Transverse colon (tissue), 4 donors: ENCODE results near the gene F2RL1.

Source experiments
- EP300 ChIP-seq: sonication (generic); formaldehyde crosslinking; IDR thresholded peaks from one replicate; pipeline ENCODE4 v1.6.1; 2017; ENCODE audit warnings: antibody characterized with exemption, low read depth
- POLR2AphosphoS5 ChIP-seq, 3 donors: sonication (generic); formaldehyde crosslinking; IDR thresholded peaks; one replicate each; pipeline ENCODE4 v1.6.1; 2016; ENCODE audit warnings: antibody characterized with exemption in 3 of 3
- TF ChIP-seq, protein P1 (sequence below), 5 experiments: fragments of 200-600 bp in 3 of 5; fragments of 450-650 bp in 2 of 5; sonication (generic) in 3 of 5; IDR thresholded peaks; 1 replicate in 2 of 5; 2 replicates in 3 of 5; pipeline ENCODE4 v1.5.1; 2016 to 2017; ENCODE audit warnings: antibody characterized with exemption in 5 of 5, inconsistent platforms in 3 of 5, mild to moderate bottlenecking in 2 of 5, moderate library complexity in 1 of 5

DNA sequence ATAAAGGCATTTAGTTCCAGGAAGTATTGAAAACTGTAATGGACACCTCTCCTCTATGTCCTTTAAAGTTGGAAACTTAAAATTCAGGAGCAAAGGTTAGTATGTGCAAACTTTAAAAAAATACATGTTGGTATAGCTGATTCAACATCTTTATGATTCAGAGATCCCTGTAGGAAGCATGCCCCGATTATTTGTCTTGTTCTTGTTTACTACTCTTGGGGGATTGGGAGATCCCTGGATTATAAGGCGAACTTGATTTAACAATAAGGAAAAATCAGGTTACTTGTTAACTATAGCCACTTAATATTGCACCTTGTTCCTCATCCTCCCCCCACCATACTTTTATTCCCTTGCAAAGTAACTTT is 1.7 kb downstream of the F2RL1 start:
- peak in 1 of 3 donors; percentile 9 for TF ChIP-seq POLR2AphosphoS5 (IDR thresholded peaks at IDR 0.05)
- TF ChIP-seq, protein P1, sequence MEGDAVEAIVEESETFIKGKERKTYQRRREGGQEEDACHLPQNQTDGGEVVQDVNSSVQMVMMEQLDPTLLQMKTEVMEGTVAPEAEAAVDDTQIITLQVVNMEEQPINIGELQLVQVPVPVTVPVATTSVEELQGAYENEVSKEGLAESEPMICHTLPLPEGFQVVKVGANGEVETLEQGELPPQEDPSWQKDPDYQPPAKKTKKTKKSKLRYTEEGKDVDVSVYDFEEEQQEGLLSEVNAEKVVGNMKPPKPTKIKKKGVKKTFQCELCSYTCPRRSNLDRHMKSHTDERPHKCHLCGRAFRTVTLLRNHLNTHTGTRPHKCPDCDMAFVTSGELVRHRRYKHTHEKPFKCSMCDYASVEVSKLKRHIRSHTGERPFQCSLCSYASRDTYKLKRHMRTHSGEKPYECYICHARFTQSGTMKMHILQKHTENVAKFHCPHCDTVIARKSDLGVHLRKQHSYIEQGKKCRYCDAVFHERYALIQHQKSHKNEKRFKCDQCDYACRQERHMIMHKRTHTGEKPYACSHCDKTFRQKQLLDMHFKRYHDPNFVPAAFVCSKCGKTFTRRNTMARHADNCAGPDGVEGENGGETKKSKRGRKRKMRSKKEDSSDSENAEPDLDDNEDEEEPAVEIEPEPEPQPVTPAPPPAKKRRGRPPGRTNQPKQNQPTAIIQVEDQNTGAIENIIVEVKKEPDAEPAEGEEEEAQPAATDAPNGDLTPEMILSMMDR (IDR thresholded peaks at IDR 0.05), result no peak
- no peak for TF ChIP-seq EP300
